ENCODE measurements around the gene LRMDA.

DNA sequence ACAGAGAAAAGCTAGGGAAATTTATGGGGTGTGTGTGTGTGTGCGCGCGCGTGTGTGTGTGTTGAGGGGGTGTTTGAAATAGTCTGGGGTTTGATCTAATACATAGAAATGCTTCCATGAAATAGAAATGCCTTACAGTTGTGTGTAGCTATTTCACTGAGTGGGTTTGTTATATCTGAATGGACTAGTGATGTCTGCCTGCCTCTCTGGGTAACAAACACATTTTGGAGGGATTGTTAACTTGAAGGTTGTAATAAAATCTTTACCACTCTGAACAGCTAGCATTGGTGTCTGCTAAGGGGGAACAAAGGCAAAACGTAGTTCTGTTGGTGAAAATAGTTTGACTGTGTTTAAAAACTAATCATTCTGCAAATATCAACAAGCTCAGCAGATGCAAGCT, 509.3 kb downstream of the LRMDA start:
- TF ChIP-seq CTCF (IDR thresholded peaks at IDR 0.05; ENCODE audit: insufficient read depth, low read length, poor library complexity, severe bottlenecking) (no peak), EZH2phosphoT487 (conservative IDR thresholded peaks at IDR 0.05; ENCODE audit: low read length) (no peak)

Data from SU-DHL-6 (cell line).